Trophoblast cell (in vitro differentiated cells and primary cell): ENCODE data around the gene PIK3R6.
"Not testable (repeated sequence)": the region's sequence is repeated elsewhere in the genome, so short reads cannot be mapped to it uniquely, and the experiment has no call there.

Experiments
- DNase-seq, 2 donors: peaks; one replicate each; pipeline ENCODE4 v3.0.0-alpha.2; 2016
- H2AFZ ChIP-seq: 2 replicates; pipeline ENCODE4 v1.6.1; 2013; ENCODE audit warnings: low read length, moderate library complexity, mild to moderate bottlenecking; ENCODE audit not compliant: insufficient read depth, poor library complexity
- H2AK5ac ChIP-seq: 2 replicates; pipeline ENCODE4 v1.6.1; 2013; ENCODE audit warnings: mild to moderate bottlenecking, low read length
- H2BK120ac ChIP-seq: 2 replicates; pipeline ENCODE4 v1.6.1; 2013; ENCODE audit warnings: low read length, mild to moderate bottlenecking, moderate library complexity; ENCODE audit not compliant: insufficient read depth, poor library complexity
- H2BK12ac ChIP-seq: 2 replicates; pipeline ENCODE4 v1.6.1; 2013; ENCODE audit warnings: mild to moderate bottlenecking, low read length, moderate library complexity
- H2BK5ac ChIP-seq: 2 replicates; pipeline ENCODE4 v1.6.1; 2013; ENCODE audit warnings: low read length, low read depth, moderate library complexity, mild to moderate bottlenecking; ENCODE audit not compliant: poor library complexity
- H3K14ac ChIP-seq: 2 replicates; pipeline ENCODE4 v1.6.1; 2013; ENCODE audit warnings: mild to moderate bottlenecking, low read length
- H3K18ac ChIP-seq: 2 replicates; pipeline ENCODE4 v1.6.1; 2013; ENCODE audit warnings: mild to moderate bottlenecking, low read length
- H3K23ac ChIP-seq: 2 replicates; pipeline ENCODE4 v1.6.1; 2013; ENCODE audit warnings: low read length
- H3K27ac ChIP-seq: 2 replicates; pipeline ENCODE4 v1.5.1; 2013; ENCODE audit warnings: low read depth, mild to moderate bottlenecking, inconsistent platforms, low read length, moderate library complexity
- H3K27me3 ChIP-seq: 2 replicates; pipeline ENCODE4 v1.6.1; 2013; ENCODE audit warnings: inconsistent platforms, mild to moderate bottlenecking, low read length, moderate library complexity; ENCODE audit not compliant: insufficient read depth
- H3K36me3 ChIP-seq, 2 experiments: 1 replicate in 1 of 2; 2 replicates in 1 of 2; pipeline ENCODE4 v1.6.1; 2013; ENCODE audit warnings: low read length in 2 of 2, mild to moderate bottlenecking in 2 of 2, moderate library complexity in 1 of 2; ENCODE audit not compliant: insufficient read depth in 2 of 2, control insufficient read depth in 1 of 2
- H3K4ac ChIP-seq: 2 replicates; pipeline ENCODE4 v1.6.1; 2013; ENCODE audit warnings: low read depth, mild to moderate bottlenecking, low read length, moderate library complexity
- H3K4me1 ChIP-seq, 2 experiments: 1 replicate in 1 of 2; 2 replicates in 1 of 2; pipeline ENCODE4 v1.6.1; 2013; ENCODE audit warnings: low read length in 2 of 2, mild to moderate bottlenecking in 2 of 2, moderate library complexity in 1 of 2; ENCODE audit not compliant: insufficient read depth in 2 of 2, control insufficient read depth in 1 of 2
- H3K4me2 ChIP-seq: 2 replicates; pipeline ENCODE4 v1.6.1; 2013; ENCODE audit warnings: inconsistent platforms, mild to moderate bottlenecking, low read length, moderate library complexity
- H3K4me3 ChIP-seq: 2 replicates; pipeline ENCODE4 v1.5.1; 2013; ENCODE audit warnings: mild to moderate bottlenecking, low read depth, low read length, inconsistent platforms
- H3K79me1 ChIP-seq: one replicate; pipeline ENCODE4 v1.6.1; 2013; ENCODE audit warnings: low read length
- H3K79me2 ChIP-seq: 2 replicates; pipeline ENCODE4 v1.6.1; 2013; ENCODE audit warnings: low read length, mild to moderate bottlenecking; ENCODE audit not compliant: control insufficient read depth, insufficient read depth, poor library complexity
- H3K9ac ChIP-seq: 2 replicates; pipeline ENCODE4 v1.6.1; 2013; ENCODE audit warnings: mild to moderate bottlenecking, low read length
- H3K9me3 ChIP-seq: 2 replicates; pipeline ENCODE4 v1.6.1; 2013; ENCODE audit warnings: low read depth, mild to moderate bottlenecking, control low read depth, inconsistent platforms, low read length; ENCODE audit not compliant: insufficient read depth
- H4K12ac ChIP-seq: 2 replicates; pipeline ENCODE4 v1.6.1; 2013; ENCODE audit warnings: low read depth, mild to moderate bottlenecking, low read length, moderate library complexity
- H4K8ac ChIP-seq: 2 replicates; pipeline ENCODE4 v1.6.1; 2013; ENCODE audit warnings: low read depth, mild to moderate bottlenecking, low read length, moderate library complexity
- H4K91ac ChIP-seq: one replicate; pipeline ENCODE4 v1.6.1; 2013; ENCODE audit warnings: low read depth, mild to moderate bottlenecking, low read length, moderate library complexity
- WGBS: extraction: QIAGEN DNeasy Blood & Tissue Kit; methylation state at CpG from one replicate; pipeline ENCODE4 v1.1.7; 2013; ENCODE audit warnings: missing lambda C conversion rate; ENCODE audit not compliant: insufficient read length, insufficient coverage; ENCODE audit errors: extremely low coverage; 5-methylcytosine and 5-hydroxymethylcytosine counted together

Gene PIK3R6

GRCh38 chr17:8818047-8818446 is 49.4 kb downstream of the PIK3R6 start:
- no CpG with 5 or more reads among the region's 8 CpGs for WGBS
- Histone ChIP-seq H3K4me1 (no peaks in the 10 kb centered on the region), H3K14ac (no peak overlapping the region), H3K36me3 (no peaks in the 10 kb centered on the region), H2BK12ac (no peak overlapping the region), H2BK5ac (no peak overlapping the region), H2AFZ (no peak overlapping the region), H2AK5ac (no peak overlapping the region), H3K23ac (no peak overlapping the region), H3K79me2 (no peaks in the 10 kb centered on the region), H4K8ac (no peak overlapping the region), H3K18ac (no peak overlapping the region), H3K27me3 (no peaks in the 10 kb centered on the region), H3K9me3 (peaks cover 6% of the 10 kb centered on the region), H3K9ac (no peak overlapping the region), H3K4me2 (no peak overlapping the region), H4K91ac (no peak overlapping the region), H3K4ac (no peak overlapping the region), H3K27ac (no peak overlapping the region), H3K79me1 (no peaks in the 10 kb centered on the region), H4K12ac (no peak overlapping the region), H2BK120ac (no peak overlapping the region), H3K4me3 (no peak overlapping the region)
- no peak for DNase-seq

- Histone ChIP-seq H4K12ac (no peak overlapping the region), H3K4me2 (no peak overlapping the region), H2BK5ac (no peak overlapping the region), H3K14ac (no peak overlapping the region), H3K79me1 (no peaks in the 10 kb centered on the region), H4K91ac (no peak overlapping the region), H3K18ac (no peak overlapping the region), H3K27ac (no peak overlapping the region), H3K36me3 (no peaks in the 10 kb centered on the region), H4K8ac (no peak overlapping the region), H2BK12ac (no peak overlapping the region), H3K9ac (no peak overlapping the region), H3K4me1 (no peaks in the 10 kb centered on the region), H3K23ac (no peak overlapping the region), H3K79me2 (no peaks in the 10 kb centered on the region), H2AFZ (no peak overlapping the region), H2AK5ac (no peak overlapping the region), H3K27me3 (no peaks in the 10 kb centered on the region), H3K4ac (no peak overlapping the region), H3K4me3 (no peak overlapping the region), H2BK120ac (no peak overlapping the region), H3K9me3 (peaks cover 2% of the 10 kb centered on the region)
- DNase-seq: peak in 1 of 2 donors; percentile 7
- WGBS: no CpG with 5 or more reads among the region's 4 CpGs
Observed at GRCh38 chr17:8806926-8807550, 60.4 kb downstream of the PIK3R6 start.

- no peak overlapping the region for H3K4me2 ChIP-seq
- H3K4me3 ChIP-seq: no peak overlapping the region
- no peak for DNase-seq
- no peak overlapping the region for H3K4ac ChIP-seq
- no peak overlapping the region for H2BK5ac ChIP-seq
- no peak overlapping the region for H3K23ac ChIP-seq
- no peak overlapping the region for H2AK5ac ChIP-seq
- H4K91ac ChIP-seq: no peak overlapping the region
- H3K9ac ChIP-seq: no peak overlapping the region
- peaks cover 2% of the 10 kb centered on the region for H3K9me3 ChIP-seq
- no peak overlapping the region for H4K12ac ChIP-seq
- no peak overlapping the region for H4K8ac ChIP-seq
- H2BK12ac ChIP-seq: no peak overlapping the region
- H2BK120ac ChIP-seq: no peak overlapping the region
- H3K18ac ChIP-seq: no peak overlapping the region
- H3K4me1 ChIP-seq: no peaks in the 10 kb centered on the region
- H3K14ac ChIP-seq: no peak overlapping the region
- no CpG with 5 or more reads among the region's 3 CpGs for WGBS
- H3K27ac ChIP-seq: no peak overlapping the region
- H3K79me2 ChIP-seq: no peaks in the 10 kb centered on the region
- no peaks in the 10 kb centered on the region for H3K79me1 ChIP-seq
- no peak overlapping the region for H2AFZ ChIP-seq
- H3K36me3 ChIP-seq: no peaks in the 10 kb centered on the region
- H3K27me3 ChIP-seq: no peaks in the 10 kb centered on the region
Observed at GRCh38 chr17:8806253-8806925, 61.1 kb downstream of the PIK3R6 start.

GRCh38 chr17:8805396-8805795 is 62.1 kb downstream of the PIK3R6 start:
- not testable (repeated sequence) for H3K18ac ChIP-seq, H3K9ac ChIP-seq, H3K27me3 ChIP-seq, H2AFZ ChIP-seq, DNase-seq, H4K91ac ChIP-seq, H2AK5ac ChIP-seq, H3K4me1 ChIP-seq, H3K36me3 ChIP-seq, H3K4me3 ChIP-seq, H4K8ac ChIP-seq, H3K79me2 ChIP-seq, H3K14ac ChIP-seq, H3K4me2 ChIP-seq, H2BK12ac ChIP-seq, H4K12ac ChIP-seq, H2BK5ac ChIP-seq, H3K79me1 ChIP-seq, H3K4ac ChIP-seq, H3K9me3 ChIP-seq, H2BK120ac ChIP-seq, H3K27ac ChIP-seq, H3K23ac ChIP-seq
- no CpG with 5 or more reads among the region's 10 CpGs for WGBS
